Measurements from ENCODE around the gene GHRHR. TPM values are rescaled to one million over a fixed set of nuclear protein-coding genes. Genes with fewer than 3 reads are reported as not detected.

The GHRHR gene
- total and polyA plus RNA-seq, 2 of the 4 experiments (the other 2 are of a cell fraction), result not detected

- POLR2A ChIA-PET (ENCODE audit: unreplicated experiment), result no interaction called here
- intact Hi-C loops (cut with micrococcal nuclease), result loop anchor here (5.0 kb wide), 1 partner anchor 238 kb away; no protein-coding TSS in a partner anchor
Observed at GRCh38 chr7:30980194-30980593, 16.4 kb downstream of the GHRHR start.

More at GRCh38 chr7:30980194-30980593, 16.4 kb downstream of the GHRHR start:
- Histone ChIP-seq H3K9me1 (ENCODE audit: insufficient read depth, low read length) (no peaks in the 10 kb centered on the region), H3K79me1 (ENCODE audit: low read depth in 1 of 2, low read length in 2 of 2) (no peaks in the 10 kb centered on the region), H2BK15ac (ENCODE audit: low read depth, low read length) (no peak overlapping the region), H3K4me3 (ENCODE audit: insufficient read depth, low read depth, low read length) (no peak overlapping the region), H3K4me2 (ENCODE audit: low read depth, low read length) (no peak overlapping the region), H4K5ac (ENCODE audit: low read depth, low read length) (no peak overlapping the region), H3K9me3 (ENCODE audit: control insufficient read depth, insufficient read depth, low read length) (no peaks in the 10 kb centered on the region), H2AFZ (replicated peaks; ENCODE audit: low read length, poor library complexity) (no peak overlapping the region), H2BK120ac (ENCODE audit: low read depth, low read length) (no peak overlapping the region), H2AK5ac (ENCODE audit: low read depth, low read length) (no peak overlapping the region), H3K4ac (ENCODE audit: low read depth, low read length) (no peak overlapping the region), H4K20me1 (ENCODE audit: insufficient read depth, low read length) (no peaks in the 10 kb centered on the region), H4K91ac (ENCODE audit: insufficient read depth, low read depth, low read length) (no peak overlapping the region), H2BK20ac (ENCODE audit: low read depth, low read length) (no peak overlapping the region), H2BK5ac (ENCODE audit: low read depth, low read length, poor library complexity, severe bottlenecking) (no peak overlapping the region), H3K23ac (ENCODE audit: low read depth, low read length) (no peak overlapping the region), H3K18ac (ENCODE audit: low read depth, low read length) (no peak overlapping the region), H3K27me3 (ENCODE audit: control insufficient read depth, insufficient read depth, low read length) (peaks cover 36% of the 10 kb centered on the region), H3K56ac (ENCODE audit: extremely low read depth, insufficient read depth, low read length) (no peak overlapping the region), H4K8ac (ENCODE audit: low read depth in 2 of 2, low read length in 2 of 2) (no peak overlapping the region), H3K9ac (ENCODE audit: low read depth, low read length) (no peak overlapping the region), H3K4me1 (ENCODE audit: control insufficient read depth, insufficient read depth, low read length) (no peaks in the 10 kb centered on the region), H3K36me3 (ENCODE audit: control insufficient read depth, insufficient read depth, low read length) (no peaks in the 10 kb centered on the region), H2AK9ac (replicated peaks; ENCODE audit: low read depth, low read length, poor library complexity) (no peak overlapping the region), H3K27ac (ENCODE audit: insufficient read depth, low read length) (no peak overlapping the region), H3K14ac (replicated peaks; ENCODE audit: low read depth, low read length) (no peak overlapping the region)
- DNase-seq (no peak), ATAC-seq (ENCODE audit: low read depth) (no peak)
- no TSS peak for BruUV-seq (replicated peaks)
- TF ChIP-seq ELK1 (IDR thresholded peaks at IDR 0.05; ENCODE audit: borderline replicate concordance, low read depth, low read length) (no peak), SMC3 (IDR thresholded peaks at IDR 0.05; ENCODE audit: low read depth, low read length) (no peak), BHLHE40 (IDR thresholded peaks at IDR 0.05; ENCODE audit: low read depth, low read length) (no peak), CHD1 (IDR thresholded peaks at IDR 0.05; ENCODE audit: low read depth, low read length) (no peak), MAZ (IDR thresholded peaks at IDR 0.05; ENCODE audit: borderline replicate concordance, low read depth, low read length) (no peak), CTCF (conservative IDR thresholded peaks at IDR 0.05; ENCODE audit: low read depth, low read length) (no peak), POLR2A (IDR thresholded peaks at IDR 0.05; ENCODE audit: low read depth, low read length) (no peak), USF2 (IDR thresholded peaks at IDR 0.05; ENCODE audit: low read depth, low read length) (no peak), RAD21 (IDR thresholded peaks at IDR 0.05; ENCODE audit: low read length) (no peak), MXI1 (IDR thresholded peaks at IDR 0.05; ENCODE audit: borderline replicate concordance, low read depth, low read length) (no peak), FOS (IDR thresholded peaks at IDR 0.05; ENCODE audit: low read depth, low read length) (no peak)
- CTCF ChIA-PET, result interaction anchor here (6.1 kb wide), 1 partner anchor 142 kb away, joined by 83 read pairs; no protein-coding TSS in a partner anchor
- WGBS, 2 experiments (ENCODE audit: extremely low coverage in 2 of 2, insufficient read length in 1 of 2), result no CpG with 5 or more reads among the region's 7 CpGs
- dilution Hi-C loops (cut with HindIII; ENCODE audit: low sequenced_read_pairs, unreplicated experiment), result no loop called here
- in situ Hi-C loops (cut with MboI; ENCODE audit: low sequenced_read_pairs), result loop anchor here (5.0 kb wide), 1 partner anchor 142 kb away; no protein-coding TSS in a partner anchor
